HepG2 (cell line): ENCODE results near the gene KRTAP12-2. TPM values are rescaled to one million over a fixed set of nuclear protein-coding genes. Genes with fewer than 3 reads are reported as not detected.

Experiments
- ASH2L ChIP-seq: fragments of 300-600, 200-600 bp; sonication (generic); IDR thresholded peaks from 2 replicates; pipeline ENCODE4 v1.7.0; 2017; ENCODE audit warnings: low read depth, mild to moderate bottlenecking, moderate library complexity, mixed read lengths, low read length; ENCODE audit not compliant: insufficient read length
- MAX ChIP-seq: IDR thresholded peaks from 2 replicates; pipeline ENCODE4 v1.6.1; 2012; ENCODE audit warnings: inconsistent platforms
- PAXIP1 ChIP-seq: sonication (generic); formaldehyde crosslinking; conservative IDR thresholded peaks from 2 replicates; pipeline ENCODE4 v1.4.0; 2020; ENCODE audit warnings: mild to moderate bottlenecking, missing genetic modification reagents, moderate library complexity
- RARA ChIP-seq: IDR thresholded peaks from 2 replicates; pipeline ENCODE4 v1.6.1; 2016; ENCODE audit warnings: missing genetic modification reagents, missing compliant biosample characterization
- UBTF ChIP-seq: sonication (generic); formaldehyde crosslinking; IDR thresholded peaks from 2 replicates; pipeline ENCODE4 v1.4.0; 2020; ENCODE audit warnings: mild to moderate bottlenecking, missing genetic modification reagents
- ZFP36L2 ChIP-seq: sonication (generic); formaldehyde crosslinking; IDR thresholded peaks from 2 replicates; pipeline ENCODE4 v1.4.0; 2020; ENCODE audit warnings: missing genetic modification reagents
- ZFP41 ChIP-seq: sonication (generic); formaldehyde crosslinking; IDR thresholded peaks from 2 replicates; pipeline ENCODE4 v1.4.0; 2020; ENCODE audit warnings: mild to moderate bottlenecking, missing genetic modification reagents, borderline replicate concordance
- ZNF318 ChIP-seq: sonication (generic); formaldehyde crosslinking; IDR thresholded peaks from 2 replicates; pipeline ENCODE4 v1.4.0; 2020; ENCODE audit warnings: mild to moderate bottlenecking, missing genetic modification reagents
- ZNF451 ChIP-seq: sonication (generic); formaldehyde crosslinking; IDR thresholded peaks from 2 replicates; pipeline ENCODE4 v1.5.0; 2020; ENCODE audit warnings: mild to moderate bottlenecking, missing genetic modification reagents
- ZNF740 ChIP-seq: sonication (generic); formaldehyde crosslinking; IDR thresholded peaks from 2 replicates; pipeline ENCODE4 v1.4.0; 2020; ENCODE audit warnings: missing genetic modification reagents
- ZNF883 ChIP-seq: sonication (generic); formaldehyde crosslinking; IDR thresholded peaks from 2 replicates; pipeline ENCODE4 v1.5.1; 2020; ENCODE audit warnings: mild to moderate bottlenecking, missing genetic modification reagents; ENCODE audit errors: not compliant biosample characterization
- polyA plus RNA-seq, 8 experiments: library from polyadenylated mRNA; depleted of rRNA in 3 of 8; stranded (reverse) in 7 of 8; unstranded in 1 of 8; fragments of >200 nt; fragmentation: Illumina TruSeq in 4 of 8; extraction: Trizol in 4 of 8; gene quantifications; 2 replicates each; pipeline versions ENCODE4 v1.2.1 to v1.2.3, GENCODE V29; 2011 to 2016; ENCODE audit warnings: low read depth in 4 of 8, missing spikeins in 1 of 8, mixed read lengths in 1 of 8; ENCODE audit not compliant: insufficient read depth in 1 of 8
- total RNA-seq, 5 experiments: library from RNA; depleted of rRNA; stranded (reverse); fragments of >200 nt; fragmentation: Illumina TruSeq; extraction: Trizol; gene quantifications; 2 replicates each; pipeline ENCODE4 v1.2.3, GENCODE V29; 2016; ENCODE audit warnings: low read depth in 1 of 5

Gene KRTAP12-2
- total and polyA plus RNA-seq, 2 of the 13 experiments (the other 11 are each of a cell fraction or from before 2014, with no cell fraction given): not detected

- 0 out of 2 replicates have a peak, but pooled peaks have one; percentile 70 for TF ChIP-seq ZNF318
- TF ChIP-seq UBTF (CRISPR knock-in tag): 0 out of 2 replicates have a peak, but pooled peaks have one; percentile 36
- TF ChIP-seq ZNF883: no peak
- peak; percentile 73 for TF ChIP-seq PAXIP1 (CRISPR knock-in tag)
- TF ChIP-seq ZFP36L2: no peak
- peak; percentile 42; the same call in 1 of the 2 replicates for TF ChIP-seq MAX
- peak; percentile 41 for TF ChIP-seq ASH2L
- TF ChIP-seq ZFP41 (CRISPR knock-in tag): peak; percentile 38; the same call in 1 of the 2 replicates
- TF ChIP-seq RARA (CRISPR knock-in tag): 0 out of 2 replicates have a peak, but pooled peaks have one; percentile 36
- TF ChIP-seq ZNF451 (CRISPR knock-in tag): 0 out of 2 replicates have a peak, but pooled peaks have one; percentile 60
- peak; percentile 47; the same call in 1 of the 2 replicates for TF ChIP-seq ZNF740 (CRISPR knock-in tag)
These were observed 31.3 kb upstream of the KRTAP12-2 start (continued) for GRCh38 chr21:44697811-44698734.
